ENCODE measurements around the gene RHBDL1. TPM values are rescaled to one million over a fixed set of nuclear protein-coding genes. Genes with fewer than 3 reads are reported as not detected.

RHBDL1 gene
- total and polyA plus RNA-seq, 10 of the 15 experiments (the other 5 are each of a cell fraction or from before 2014, with no cell fraction given), result 0.04 to 1.3 (median 0.65) TPM; not detected in 5

DNA sequence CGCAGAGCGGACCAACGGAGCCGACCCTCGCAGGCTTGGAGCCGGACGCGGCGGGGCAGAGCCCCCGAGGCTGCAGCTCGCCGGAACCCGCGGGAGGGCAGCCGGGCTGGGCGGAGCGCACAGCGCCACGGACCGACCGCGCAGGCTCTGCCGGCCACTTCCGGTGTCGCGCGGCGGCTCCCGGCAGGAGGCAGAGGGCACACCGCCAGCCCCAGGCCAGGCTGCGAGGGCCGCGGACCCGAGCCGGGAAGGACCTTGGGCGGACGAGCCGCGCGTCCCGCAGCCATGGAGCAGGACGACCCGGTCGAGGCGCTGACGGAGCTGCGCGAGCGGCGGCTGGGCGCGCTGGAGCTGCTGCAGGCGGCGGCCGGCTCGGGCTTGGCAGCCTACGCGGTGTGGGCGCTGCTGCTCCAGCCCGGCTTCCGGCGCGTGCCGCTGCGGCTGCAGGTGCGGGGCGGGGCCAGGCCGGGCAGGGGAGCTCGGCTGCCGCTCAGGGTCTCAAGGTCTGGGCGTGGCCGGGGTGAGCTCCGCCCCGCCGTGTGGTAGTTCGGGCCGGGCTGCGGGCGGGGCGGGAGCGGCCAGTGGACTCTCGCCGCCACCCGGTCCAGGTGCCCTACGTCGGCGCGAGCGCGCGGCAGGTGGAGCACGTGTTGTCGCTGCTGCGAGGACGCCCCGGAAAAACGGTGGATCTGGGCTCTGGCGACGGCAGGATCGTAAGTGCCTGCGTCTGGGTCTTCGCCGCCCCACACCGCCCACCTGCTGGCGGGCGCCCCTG lies 45.7 kb downstream of the RHBDL1 start, which contains the start of gene ANTKMT (continued):
- TF ChIP-seq CHD2 (IDR thresholded peaks at IDR 0.05; ENCODE audit: borderline replicate concordance, low read depth, low read length) (no peak), STAT1 (conservative IDR thresholded peaks at IDR 0.05) (peak; percentile 88), MTA3 (IDR thresholded peaks at IDR 0.05; ENCODE audit: borderline replicate concordance, low read length) (no peak), HDAC2 (IDR thresholded peaks at IDR 0.05) (no peak), NBN (IDR thresholded peaks at IDR 0.05) (no peak), IKZF2 (IDR thresholded peaks at IDR 0.05) (no peak), CBFB (IDR thresholded peaks at IDR 0.05; ENCODE audit: low read depth) (no peak), EZH2 (IDR thresholded peaks at IDR 0.05; ENCODE audit: borderline replicate concordance, control insufficient read depth, low read depth, low read length) (no peak), ZBED1 (IDR thresholded peaks at IDR 0.05; ENCODE audit: borderline replicate concordance) (no peak), RAD21 (IDR thresholded peaks at IDR 0.05; ENCODE audit: insufficient read depth, low read depth, low read length) (no peak), CBX3 (IDR thresholded peaks at IDR 0.05; ENCODE audit: borderline replicate concordance, low read depth) (no peak), POLR2AphosphoS2 (IDR thresholded peaks at IDR 0.05; ENCODE audit: low read depth, low read length) (no peak; the same call in none of the 2 replicates), TCF12 (IDR thresholded peaks at IDR 0.05; ENCODE audit: low read depth, low read length) (peak; percentile 62; the same call in 1 of the 2 replicates), BCL11A (IDR thresholded peaks at IDR 0.05; ENCODE audit: low read depth, low read length) (no peak), CREM (IDR thresholded peaks at IDR 0.05; ENCODE audit: low read depth) (no peak; the same call in 1 of the 2 replicates), EP300 (IDR thresholded peaks at IDR 0.05; ENCODE audit: borderline replicate concordance in 1 of 2, control insufficient read depth in 1 of 2, low read depth in 2 of 2, low read length in 2 of 2) (no peak), TARDBP (IDR thresholded peaks at IDR 0.05; ENCODE audit: borderline replicate concordance) (0 out of 2 replicates have a peak, but pooled peaks have one; percentile 43), GATAD2B (conservative IDR thresholded peaks at IDR 0.05; ENCODE audit: low read depth) (peak; percentile 96), HDGF (IDR thresholded peaks at IDR 0.05) (no peak), POLR2A (IDR thresholded peaks at IDR 0.05; ENCODE audit: low read depth, low read length) (no peak), BRCA1 (IDR thresholded peaks at IDR 0.05; ENCODE audit: low read depth, low read length) (no peak), MEF2B (IDR thresholded peaks at IDR 0.05; ENCODE audit: partially characterized antibody, poor library complexity, severe bottlenecking) (no peak)
- TF ChIP-seq, protein P1, sequence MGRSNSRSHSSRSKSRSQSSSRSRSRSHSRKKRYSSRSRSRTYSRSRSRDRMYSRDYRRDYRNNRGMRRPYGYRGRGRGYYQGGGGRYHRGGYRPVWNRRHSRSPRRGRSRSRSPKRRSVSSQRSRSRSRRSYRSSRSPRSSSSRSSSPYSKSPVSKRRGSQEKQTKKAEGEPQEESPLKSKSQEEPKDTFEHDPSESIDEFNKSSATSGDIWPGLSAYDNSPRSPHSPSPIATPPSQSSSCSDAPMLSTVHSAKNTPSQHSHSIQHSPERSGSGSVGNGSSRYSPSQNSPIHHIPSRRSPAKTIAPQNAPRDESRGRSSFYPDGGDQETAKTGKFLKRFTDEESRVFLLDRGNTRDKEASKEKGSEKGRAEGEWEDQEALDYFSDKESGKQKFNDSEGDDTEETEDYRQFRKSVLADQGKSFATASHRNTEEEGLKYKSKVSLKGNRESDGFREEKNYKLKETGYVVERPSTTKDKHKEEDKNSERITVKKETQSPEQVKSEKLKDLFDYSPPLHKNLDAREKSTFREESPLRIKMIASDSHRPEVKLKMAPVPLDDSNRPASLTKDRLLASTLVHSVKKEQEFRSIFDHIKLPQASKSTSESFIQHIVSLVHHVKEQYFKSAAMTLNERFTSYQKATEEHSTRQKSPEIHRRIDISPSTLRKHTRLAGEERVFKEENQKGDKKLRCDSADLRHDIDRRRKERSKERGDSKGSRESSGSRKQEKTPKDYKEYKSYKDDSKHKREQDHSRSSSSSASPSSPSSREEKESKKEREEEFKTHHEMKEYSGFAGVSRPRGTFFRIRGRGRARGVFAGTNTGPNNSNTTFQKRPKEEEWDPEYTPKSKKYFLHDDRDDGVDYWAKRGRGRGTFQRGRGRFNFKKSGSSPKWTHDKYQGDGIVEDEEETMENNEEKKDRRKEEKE (IDR thresholded peaks at IDR 0.05), result peak; percentile 69; the same call in 1 of the 2 replicates
- TF ChIP-seq, protein P2, sequence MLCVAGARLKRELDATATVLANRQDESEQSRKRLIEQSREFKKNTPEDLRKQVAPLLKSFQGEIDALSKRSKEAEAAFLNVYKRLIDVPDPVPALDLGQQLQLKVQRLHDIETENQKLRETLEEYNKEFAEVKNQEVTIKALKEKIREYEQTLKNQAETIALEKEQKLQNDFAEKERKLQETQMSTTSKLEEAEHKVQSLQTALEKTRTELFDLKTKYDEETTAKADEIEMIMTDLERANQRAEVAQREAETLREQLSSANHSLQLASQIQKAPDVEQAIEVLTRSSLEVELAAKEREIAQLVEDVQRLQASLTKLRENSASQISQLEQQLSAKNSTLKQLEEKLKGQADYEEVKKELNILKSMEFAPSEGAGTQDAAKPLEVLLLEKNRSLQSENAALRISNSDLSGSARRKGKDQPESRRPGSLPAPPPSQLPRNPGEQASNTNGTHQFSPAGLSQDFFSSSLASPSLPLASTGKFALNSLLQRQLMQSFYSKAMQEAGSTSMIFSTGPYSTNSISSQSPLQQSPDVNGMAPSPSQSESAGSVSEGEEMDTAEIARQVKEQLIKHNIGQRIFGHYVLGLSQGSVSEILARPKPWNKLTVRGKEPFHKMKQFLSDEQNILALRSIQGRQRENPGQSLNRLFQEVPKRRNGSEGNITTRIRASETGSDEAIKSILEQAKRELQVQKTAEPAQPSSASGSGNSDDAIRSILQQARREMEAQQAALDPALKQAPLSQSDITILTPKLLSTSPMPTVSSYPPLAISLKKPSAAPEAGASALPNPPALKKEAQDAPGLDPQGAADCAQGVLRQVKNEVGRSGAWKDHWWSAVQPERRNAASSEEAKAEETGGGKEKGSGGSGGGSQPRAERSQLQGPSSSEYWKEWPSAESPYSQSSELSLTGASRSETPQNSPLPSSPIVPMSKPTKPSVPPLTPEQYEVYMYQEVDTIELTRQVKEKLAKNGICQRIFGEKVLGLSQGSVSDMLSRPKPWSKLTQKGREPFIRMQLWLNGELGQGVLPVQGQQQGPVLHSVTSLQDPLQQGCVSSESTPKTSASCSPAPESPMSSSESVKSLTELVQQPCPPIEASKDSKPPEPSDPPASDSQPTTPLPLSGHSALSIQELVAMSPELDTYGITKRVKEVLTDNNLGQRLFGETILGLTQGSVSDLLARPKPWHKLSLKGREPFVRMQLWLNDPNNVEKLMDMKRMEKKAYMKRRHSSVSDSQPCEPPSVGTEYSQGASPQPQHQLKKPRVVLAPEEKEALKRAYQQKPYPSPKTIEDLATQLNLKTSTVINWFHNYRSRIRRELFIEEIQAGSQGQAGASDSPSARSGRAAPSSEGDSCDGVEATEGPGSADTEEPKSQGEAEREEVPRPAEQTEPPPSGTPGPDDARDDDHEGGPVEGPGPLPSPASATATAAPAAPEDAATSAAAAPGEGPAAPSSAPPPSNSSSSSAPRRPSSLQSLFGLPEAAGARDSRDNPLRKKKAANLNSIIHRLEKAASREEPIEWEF (IDR thresholded peaks at IDR 0.05; ENCODE audit: insufficient replicate concordance, low read depth, low read length), result no peak
